IPS-18c (cell line): ENCODE data around the gene CCNT1.
"Not testable (repeated sequence)": the region's sequence is repeated elsewhere in the genome, so short reads cannot be mapped to it uniquely, and the experiment has no call there.

Experiments used
- H3K4me3 ChIP-seq: 2 replicates; pipeline ENCODE4 v1.7.0; 2013; ENCODE audit warnings: low read depth, mild to moderate bottlenecking, low read length, moderate library complexity; ENCODE audit not compliant: insufficient read depth
- H3K9me3 ChIP-seq: one replicate; pipeline ENCODE4 v1.6.1; 2013; ENCODE audit warnings: mild to moderate bottlenecking, low read length, moderate library complexity; ENCODE audit not compliant: control insufficient read depth, insufficient read depth

CCNT1 gene

GRCh38 chr12:48678551-48679185, 37.8 kb downstream of the CCNT1 start:
- no peak overlapping the region for H3K4me3 ChIP-seq
- no peaks in the 10 kb centered on the region for H3K9me3 ChIP-seq

DNA sequence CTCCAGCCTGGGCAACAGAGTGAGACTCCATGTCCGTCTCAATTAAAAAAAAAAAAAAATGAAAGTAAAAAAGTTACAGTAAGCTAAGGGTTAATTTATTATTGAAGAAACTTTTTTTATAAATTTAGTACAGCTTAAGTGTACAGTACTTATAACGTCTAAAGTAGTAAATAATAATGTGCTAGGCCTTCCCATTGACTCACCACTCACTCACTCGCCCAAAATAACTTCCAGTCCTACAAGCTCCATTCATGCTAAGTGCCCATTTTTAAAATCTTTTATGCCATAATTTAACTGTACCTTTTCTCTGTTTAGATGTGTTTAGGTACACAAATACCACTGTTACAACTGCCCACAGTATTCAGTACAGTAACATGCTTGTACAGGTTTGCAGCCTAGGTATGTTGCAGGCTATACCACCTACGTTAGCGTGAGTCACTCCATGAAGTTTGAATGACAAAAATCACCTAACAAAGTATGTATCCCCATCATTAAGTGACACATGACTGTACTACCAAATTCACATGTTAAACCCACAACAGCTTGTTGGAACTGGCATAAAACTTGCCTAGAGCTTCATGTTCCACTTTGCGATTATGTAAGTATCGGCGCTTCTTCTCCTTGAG, 45.2 kb downstream of the CCNT1 start:
- H3K4me3 ChIP-seq = no peak overlapping the region
- no peaks in the 10 kb centered on the region for H3K9me3 ChIP-seq

DNA sequence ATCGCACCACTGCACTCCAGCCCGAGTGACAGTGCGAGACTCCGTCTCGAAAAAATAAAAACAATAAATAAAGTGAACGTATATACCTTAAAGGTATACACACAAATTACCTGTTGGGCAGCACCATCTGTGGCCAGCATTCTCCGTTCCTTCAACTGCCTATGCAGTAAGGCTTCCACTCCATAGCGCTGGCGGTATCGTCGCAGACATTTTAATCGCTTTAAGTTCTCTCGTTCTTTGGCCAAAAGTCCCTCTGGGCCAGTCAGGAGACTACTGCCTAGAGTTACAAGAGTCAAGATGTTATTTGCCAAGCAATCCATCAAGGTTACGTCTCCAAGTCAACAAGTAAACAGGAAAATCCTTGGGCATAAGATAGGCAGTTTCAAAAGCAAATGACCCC, 47.5 kb downstream of the CCNT1 start:
- no peak overlapping the region for H3K4me3 ChIP-seq
- H3K9me3 ChIP-seq = no peaks in the 10 kb centered on the region

DNA sequence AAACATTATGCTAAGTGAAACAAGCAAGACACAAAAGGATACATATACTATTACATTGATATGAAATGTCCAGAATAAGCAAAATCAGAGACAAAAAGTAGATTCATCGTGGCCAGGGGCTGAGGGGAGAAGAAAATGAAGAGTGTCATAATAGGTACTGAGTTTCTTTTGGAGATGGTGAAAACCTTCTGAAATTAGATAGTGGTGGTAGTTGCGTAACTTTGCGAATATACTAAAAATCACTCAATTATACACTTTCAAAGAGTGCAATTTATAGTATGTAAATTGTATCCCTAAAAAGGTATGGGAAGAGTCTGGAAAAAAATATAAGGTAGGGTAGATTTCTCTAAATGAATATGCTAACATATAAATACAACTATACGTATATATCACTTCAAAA, 56.6 kb downstream of the CCNT1 start:
- Histone ChIP-seq H3K9me3 (no peaks in the 10 kb centered on the region), H3K4me3 (no peak overlapping the region)

GRCh38 chr12:48651681-48652080, 64.8 kb downstream of the CCNT1 start:
- H3K4me3 ChIP-seq = no peak overlapping the region

GRCh38 chr12:48645354-48645753, 71.2 kb downstream of the CCNT1 start:
- H3K4me3 ChIP-seq = not testable (repeated sequence)
- H3K9me3 ChIP-seq = peaks cover 13% of the 10 kb centered on the region

More at GRCh38 chr12:48651681-48652080, 64.8 kb downstream of the CCNT1 start:
- H3K9me3 ChIP-seq = no peaks in the 10 kb centered on the region

- Histone ChIP-seq H3K4me3 (no peak overlapping the region), H3K9me3 (peaks cover 13% of the 10 kb centered on the region)
These were observed 73.5 kb downstream of the CCNT1 start for GRCh38 chr12:48643011-48643410.

DNA sequence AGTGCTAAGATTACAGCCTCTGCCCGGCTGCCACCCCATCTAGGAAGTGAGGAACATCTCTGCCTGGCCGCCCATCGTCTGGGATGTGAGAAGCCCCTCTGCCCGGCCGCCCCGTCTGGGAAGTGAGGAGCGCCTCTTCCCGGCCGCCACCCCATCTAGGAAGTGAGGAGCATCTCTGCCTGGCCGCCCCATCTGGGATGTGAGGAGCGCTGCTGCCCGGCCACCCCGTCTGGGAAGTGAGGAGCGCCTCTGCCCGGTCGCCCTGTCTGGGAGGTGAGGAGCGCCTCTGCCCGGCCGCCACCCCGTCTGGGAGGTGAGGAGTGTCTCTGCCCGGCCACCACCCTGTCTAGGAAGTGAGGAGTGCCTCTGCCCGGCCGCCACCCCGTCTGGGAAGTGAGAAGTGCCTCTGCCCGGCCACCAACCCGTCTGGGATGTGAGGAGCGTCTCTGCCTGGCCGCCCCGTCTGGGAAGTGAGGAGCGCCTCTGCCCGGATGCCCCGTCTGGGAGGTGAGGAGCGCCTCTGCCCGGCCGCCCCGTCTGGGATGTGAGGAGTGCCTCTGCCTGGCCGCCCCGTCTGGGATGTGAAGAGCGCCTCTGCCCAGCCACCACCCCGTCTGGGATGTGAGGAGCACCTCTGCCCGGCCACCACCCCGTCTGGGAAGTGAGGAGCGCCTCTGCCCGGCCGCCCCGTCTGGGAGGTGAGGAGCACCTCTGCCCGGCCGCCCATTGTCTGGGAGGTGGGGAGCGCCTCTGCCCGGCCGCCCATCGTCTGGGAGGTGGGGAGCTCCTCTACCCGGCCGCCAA, 74.6 kb downstream of the CCNT1 start:
- H3K4me3 ChIP-seq = not testable (repeated sequence)
- peaks cover 13% of the 10 kb centered on the region for H3K9me3 ChIP-seq

DNA sequence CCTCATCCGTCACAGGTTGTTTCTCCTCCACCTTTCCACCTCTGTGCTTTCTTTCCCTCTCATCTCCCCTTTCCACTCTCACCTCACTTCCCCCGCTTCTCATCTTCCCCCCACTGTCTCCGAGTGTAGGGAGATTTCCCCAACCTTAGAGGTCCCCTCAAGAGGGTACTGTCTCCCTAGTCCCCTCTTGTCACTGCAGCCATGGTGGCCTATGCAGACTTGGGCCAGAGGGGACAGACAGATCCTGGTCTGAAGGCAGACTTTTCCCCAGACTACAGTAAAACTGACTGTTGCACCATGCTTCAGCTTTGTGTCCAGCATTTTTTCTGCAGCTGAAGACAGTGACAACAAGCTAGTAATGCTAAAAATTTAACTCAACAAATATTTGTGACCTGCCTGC, 75.7 kb downstream of the CCNT1 start:
- Histone ChIP-seq H3K9me3 (peaks cover 13% of the 10 kb centered on the region), H3K4me3 (no peak overlapping the region)

DNA sequence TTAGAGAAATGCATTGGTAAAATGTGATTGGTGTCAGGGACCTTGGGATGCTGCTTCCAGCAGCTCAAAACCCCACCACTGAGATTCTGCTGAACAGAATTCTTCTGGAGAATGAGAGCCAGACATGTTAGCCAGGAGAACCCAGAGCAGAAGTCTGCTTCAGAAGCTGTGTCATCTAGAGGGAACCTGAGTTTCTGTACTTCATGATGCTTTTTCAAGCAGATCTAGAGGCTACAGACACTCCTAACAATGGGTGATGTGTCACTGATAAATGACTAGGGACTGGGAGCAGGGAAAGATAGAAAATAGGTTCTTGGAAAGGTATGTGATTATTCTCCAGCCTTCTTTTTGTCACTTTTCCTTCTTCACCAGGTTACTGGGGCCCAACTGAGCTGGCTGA, 76.1 kb downstream of the CCNT1 start:
- Histone ChIP-seq H3K9me3 (peaks cover 13% of the 10 kb centered on the region), H3K4me3 (no peak overlapping the region)
